HG02885 (cell line): ENCODE data around the gene IL36B.

Experiments used
- ATAC-seq: cut with Tn5 transposase; IDR thresholded peaks from one replicate; pipeline ENCODE4 v1.9.1; 2021; ENCODE audit warnings: mild to moderate bottlenecking; ENCODE audit not compliant: unreplicated experiment, poor library complexity

Gene IL36B

GRCh38 chr2:113076954-113077669, 24.4 kb upstream of the IL36B start:
- no peak for ATAC-seq

- ATAC-seq: no peak
Observed at GRCh38 chr2:113075600-113075999, 22.9 kb upstream of the IL36B start.

GRCh38 chr2:113075030-113075429, 22.4 kb upstream of the IL36B start:
- ATAC-seq: no peak

- ATAC-seq: no peak
Observed at GRCh38 chr2:113073325-113073834, 20.7 kb upstream of the IL36B start.

- ATAC-seq: no peak
Observed at GRCh38 chr2:113072584-113072983, 19.9 kb upstream of the IL36B start.

GRCh38 chr2:113070606-113070975, 17.9 kb upstream of the IL36B start:
- ATAC-seq: no peak

- no peak for ATAC-seq
Observed at GRCh38 chr2:113069676-113070605, 17.3 kb upstream of the IL36B start.

GRCh38 chr2:113068706-113069485, 16.2 kb upstream of the IL36B start:
- ATAC-seq: no peak

- ATAC-seq: no peak
Observed at GRCh38 chr2:113068249-113068648, 15.6 kb upstream of the IL36B start.

GRCh38 chr2:113067681-113068080, 15.0 kb upstream of the IL36B start, which contains the start of gene IL1F10:
Gene IL1F10, plus strand, starts transcription at chr2:113067970. Its CDS starts 4,769 bp downstream, at chr2:113072739.
- ATAC-seq: no peak

GRCh38 chr2:113064898-113065297, 12.2 kb upstream of the IL36B start:
- no peak for ATAC-seq

GRCh38 chr2:113064281-113064680, 11.6 kb upstream of the IL36B start:
- no peak for ATAC-seq

GRCh38 chr2:113061896-113062770, 9.5 kb upstream of the IL36B start:
- ATAC-seq: no peak

- ATAC-seq: no peak
Observed at GRCh38 chr2:113061241-113061640, 8.6 kb upstream of the IL36B start.

GRCh38 chr2:113060796-113061195, 8.1 kb upstream of the IL36B start:
- ATAC-seq: no peak

- ATAC-seq: no peak
Observed at GRCh38 chr2:113060396-113060795, 7.7 kb upstream of the IL36B start.

- ATAC-seq: no peak
Observed at GRCh38 chr2:113058998-113059960, 6.6 kb upstream of the IL36B start, which contains the start of gene IL36RN. Gene IL36RN, plus strand, starts transcription at chr2:113059198. Its CDS starts 241 bp downstream, at chr2:113059439.

- ATAC-seq: no peak
Observed at GRCh38 chr2:113058411-113058994, 5.8 kb upstream of the IL36B start.
